ENCODE data around the gene H3-3A. TPM values are rescaled to one million over a fixed set of nuclear protein-coding genes. Genes with fewer than 3 reads are reported as not detected.

H3-3A gene
- 100 to 1,000 TPM; 224 to 510 (median 444) TPM for total RNA-seq

DNA sequence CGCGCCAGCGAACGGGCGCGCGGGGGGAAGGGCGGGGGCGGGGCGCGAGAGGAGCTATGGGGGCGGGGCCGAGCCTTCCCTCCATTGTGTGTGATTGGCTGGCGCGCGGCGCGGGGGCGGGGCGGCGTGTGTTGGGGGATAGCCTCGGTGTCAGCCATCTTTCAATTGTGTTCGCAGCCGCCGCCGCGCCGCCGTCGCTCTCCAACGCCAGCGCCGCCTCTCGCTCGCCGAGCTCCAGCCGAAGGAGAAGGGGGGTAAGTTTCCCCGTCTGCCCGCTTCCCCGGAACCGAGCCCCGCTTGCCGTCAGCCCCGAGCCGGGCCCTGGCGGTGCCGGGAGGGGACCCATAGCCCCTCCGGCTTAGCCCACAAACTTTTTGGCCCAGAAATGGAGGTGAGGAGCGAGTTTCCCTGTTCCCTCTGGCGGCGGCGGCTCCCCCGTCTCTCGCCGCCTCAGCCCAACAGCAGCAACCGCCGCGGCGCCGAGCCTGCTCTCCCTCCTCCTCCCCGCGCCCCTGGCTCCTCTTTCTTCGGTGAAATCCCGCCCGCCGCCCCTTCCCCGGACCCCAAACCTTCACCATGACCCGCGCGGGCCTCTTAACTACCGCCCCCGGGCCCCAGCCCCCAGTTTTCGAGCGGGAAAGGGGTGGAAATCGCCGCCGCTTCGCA, at the start of gene H3-3A:
Gene H3-3A, plus strand, starts transcription at position 159 of the 666 bp plus-strand sequence. CDS start 1,636 bp downstream, outside the sequence.
- TF ChIP-seq POLR2A (IDR thresholded peaks at IDR 0.05) (peak; percentile 62 to 97), CTCF (IDR thresholded peaks at IDR 0.05) (peak in 1 of 2 donors; percentile 16), POLR2AphosphoS5 (IDR thresholded peaks at IDR 0.05) (peak; percentile 51 to 93 (median 88)), EP300 (IDR thresholded peaks at IDR 0.05) (no peak)
- WGBS = 0% methylated on average over 34 of the region's 78 CpGs
- peaks cover 46% of the 10 kb centered on the region for H3K4me1 ChIP-seq

DNA sequence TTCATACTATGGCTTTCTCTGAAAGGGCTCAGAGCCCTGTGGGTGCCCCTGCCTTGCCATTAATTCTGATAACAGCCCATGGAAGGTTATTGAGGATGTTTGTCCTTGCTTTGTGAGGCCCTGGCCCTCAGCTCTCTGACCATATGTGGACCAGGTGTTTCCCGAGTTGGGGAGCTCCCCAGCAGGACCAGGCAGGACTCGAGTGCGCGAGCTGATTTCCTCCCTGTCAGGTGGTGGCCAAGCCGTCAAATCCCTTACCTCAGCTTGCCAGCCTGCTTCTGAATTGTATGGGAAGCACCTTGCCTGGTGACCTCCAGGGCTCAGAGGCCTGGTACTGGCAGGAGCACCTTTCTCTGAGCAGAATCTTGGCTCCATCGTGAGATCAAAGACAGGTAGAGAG, 45.4 kb upstream of the H3-3A start:
- Histone ChIP-seq H3K27ac (no peak overlapping the region), H3K4me3 (no peak overlapping the region), H3K27me3 (no peaks in the 10 kb centered on the region), H3K4me1 (peaks cover 6% of the 10 kb centered on the region), H3K9me3 (no peaks in the 10 kb centered on the region), H3K36me3 (no peaks in the 10 kb centered on the region)
- 57% methylated on average over 6 of the region's 6 CpGs for WGBS
- TF ChIP-seq POLR2AphosphoS5 (IDR thresholded peaks at IDR 0.05) (no peak), CTCF (IDR thresholded peaks at IDR 0.05) (no peak), POLR2A (IDR thresholded peaks at IDR 0.05) (no peak), EP300 (IDR thresholded peaks at IDR 0.05) (no peak)
- no peak for DNase-seq (ENCODE audit: low spot score in 2 of 2)

More for the DNA sequence above, at the start of gene H3-3A:
- Histone ChIP-seq H3K36me3 (peaks cover 29% of the 10 kb centered on the region), H3K27me3 (no peaks in the 10 kb centered on the region), H3K4me3 (peak within 1 kb of the TSS; percentile 91), H3K9me3 (no peaks in the 10 kb centered on the region), H3K27ac (peak within 1 kb of the TSS; percentile 99)
- peak; percentile 99 for DNase-seq (ENCODE audit: low spot score in 2 of 2)

- Histone ChIP-seq H3K27me3 (no peaks in the 10 kb centered on the region), H3K36me3 (no peaks in the 10 kb centered on the region), H3K27ac (no peak overlapping the region), H3K4me3 (no peak overlapping the region), H3K4me1 (peaks cover 6% of the 10 kb centered on the region), H3K9me3 (no peaks in the 10 kb centered on the region)
- no peak for DNase-seq (ENCODE audit: low spot score in 2 of 2)
- 62% methylated on average over 1 of the region's 1 CpG for WGBS
- no peak for TF ChIP-seq EP300 (IDR thresholded peaks at IDR 0.05)
- no peak for TF ChIP-seq POLR2AphosphoS5 (IDR thresholded peaks at IDR 0.05)
- TF ChIP-seq POLR2A (IDR thresholded peaks at IDR 0.05) = no peak
- no peak for TF ChIP-seq CTCF (IDR thresholded peaks at IDR 0.05)
Measured at GRCh38 chr1:226019572-226019971, 42.9 kb upstream of the H3-3A start.

- TF ChIP-seq CTCF (IDR thresholded peaks at IDR 0.05) (no peak), POLR2A (IDR thresholded peaks at IDR 0.05) (no peak), POLR2AphosphoS5 (IDR thresholded peaks at IDR 0.05) (no peak), EP300 (IDR thresholded peaks at IDR 0.05) (no peak)
- Histone ChIP-seq H3K4me1 (peaks cover 6% of the 10 kb centered on the region), H3K27ac (no peak overlapping the region), H3K9me3 (no peaks in the 10 kb centered on the region), H3K36me3 (no peaks in the 10 kb centered on the region), H3K4me3 (no peak overlapping the region), H3K27me3 (no peaks in the 10 kb centered on the region)
- DNase-seq (ENCODE audit: low spot score in 2 of 2) = no peak
- WGBS = 37% methylated on average over 3 of the region's 3 CpGs
Measured at GRCh38 chr1:226021401-226021800, 41.1 kb upstream of the H3-3A start.

DNA sequence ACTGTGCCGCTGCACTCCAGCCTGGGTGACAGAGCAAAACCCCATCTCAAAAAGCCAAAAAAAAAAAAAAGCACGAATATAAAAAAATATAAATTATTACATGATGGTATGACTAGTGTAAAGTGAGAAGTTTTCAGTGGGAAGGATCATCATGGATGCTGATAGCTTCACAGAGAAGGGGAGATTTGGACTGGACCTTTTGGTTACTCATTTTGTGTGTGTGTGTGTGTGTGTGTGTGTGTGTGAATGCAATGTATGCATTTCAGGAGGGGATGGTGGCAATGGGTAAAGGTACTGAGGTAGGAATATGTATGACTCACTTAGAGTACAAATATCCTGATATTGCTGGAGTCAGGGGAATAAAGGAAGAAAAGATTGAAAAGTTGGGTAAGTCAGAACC, 40.7 kb upstream of the H3-3A start:
- no peak overlapping the region for H3K4me3 ChIP-seq
- no peaks in the 10 kb centered on the region for H3K36me3 ChIP-seq
- no peaks in the 10 kb centered on the region for H3K9me3 ChIP-seq
- H3K27me3 ChIP-seq = no peaks in the 10 kb centered on the region
- TF ChIP-seq EP300 (IDR thresholded peaks at IDR 0.05) (no peak), POLR2AphosphoS5 (IDR thresholded peaks at IDR 0.05) (no peak), POLR2A (IDR thresholded peaks at IDR 0.05) (no peak), CTCF (IDR thresholded peaks at IDR 0.05) (no peak)
- peaks cover 10% of the 10 kb centered on the region for H3K4me1 ChIP-seq
- H3K27ac ChIP-seq = no peak overlapping the region
- DNase-seq (ENCODE audit: low spot score in 2 of 2) = no peak
- 25% methylated on average over 2 of the region's 2 CpGs for WGBS

Measured in suprapubic skin (tissue), 4 donors.